ENCODE results near the gene ACER3.
A peak's percentile ranks its signal among the peaks of the same experiment; 100 is the strongest.
"Not testable (repeated sequence)": the region's sequence is repeated elsewhere in the genome, so short reads cannot be mapped to it uniquely, and the experiment has no call there.

Gene ACER3

GRCh38 chr11:76860539-76861475, at the start of gene ACER3:
ACER3 (plus strand) TSS chr11:76860918; CDS start chr11:76860977, 59 bp downstream.
- DNase-seq (ENCODE audit: low read depth) = peak; percentile 91

- DNase-seq (ENCODE audit: low read depth) = no peak
Observed at GRCh38 chr11:76811259-76811658, 49.5 kb upstream of the ACER3 start.

GRCh38 chr11:76814414-76814813, 46.3 kb upstream of the ACER3 start:
- DNase-seq (ENCODE audit: low read depth) = no peak

GRCh38 chr11:76815678-76816077, 45.0 kb upstream of the ACER3 start:
- DNase-seq (ENCODE audit: low read depth) = peak; percentile 25

GRCh38 chr11:76820184-76820566, 40.5 kb upstream of the ACER3 start:
- no peak for DNase-seq (ENCODE audit: low read depth)

- not testable (repeated sequence) for DNase-seq (ENCODE audit: low read depth)
Observed at GRCh38 chr11:76821396-76821795, 39.3 kb upstream of the ACER3 start.

- DNase-seq (ENCODE audit: low read depth) = no peak
Observed at GRCh38 chr11:76822406-76822805, 38.3 kb upstream of the ACER3 start.

- DNase-seq (ENCODE audit: low read depth) = peak; percentile 98
Observed at GRCh38 chr11:76823481-76824028, 37.2 kb upstream of the ACER3 start.

- DNase-seq (ENCODE audit: low read depth) = peak; percentile 73
Observed at GRCh38 chr11:76824083-76824939, 36.4 kb upstream of the ACER3 start.

- peak; percentile 71 for DNase-seq (ENCODE audit: low read depth)
Observed at GRCh38 chr11:76824980-76825725, 35.6 kb upstream of the ACER3 start.

- no peak for DNase-seq (ENCODE audit: low read depth)
Observed at GRCh38 chr11:76825726-76826396, 34.9 kb upstream of the ACER3 start.

GRCh38 chr11:76826508-76826907, 34.2 kb upstream of the ACER3 start:
- DNase-seq (ENCODE audit: low read depth) = not testable (repeated sequence)

GRCh38 chr11:76827005-76827404, 33.7 kb upstream of the ACER3 start:
- not testable (repeated sequence) for DNase-seq (ENCODE audit: low read depth)

- peak; percentile 72 for DNase-seq (ENCODE audit: low read depth)
Observed at GRCh38 chr11:76830639-76831327, 29.9 kb upstream of the ACER3 start.

- DNase-seq (ENCODE audit: low read depth) = no peak
Observed at GRCh38 chr11:76831686-76832310, 28.9 kb upstream of the ACER3 start.

- no peak for DNase-seq (ENCODE audit: low read depth)
Observed at GRCh38 chr11:76832361-76832760, 28.4 kb upstream of the ACER3 start.

- DNase-seq (ENCODE audit: low read depth) = no peak
Observed at GRCh38 chr11:76834151-76834550, 26.6 kb upstream of the ACER3 start.

GRCh38 chr11:76835036-76835435, 25.7 kb upstream of the ACER3 start:
- no peak for DNase-seq (ENCODE audit: low read depth)

- no peak for DNase-seq (ENCODE audit: low read depth)
Observed at GRCh38 chr11:76835928-76836612, 24.6 kb upstream of the ACER3 start.
